AG08395 (cell line): ENCODE measurements around the gene STARD7.

Experiments used
- DNase-seq: peaks from one replicate; pipeline ENCODE4 v3.0.0; 2012; ENCODE audit warnings: mixed read lengths, low spot score

The STARD7 gene

GRCh38 chr2:96197546-96198255 is 10.9 kb downstream of the STARD7 start:
- DNase-seq: no peak

- DNase-seq: peak; percentile 35
Measured at GRCh38 chr2:96195410-96196066, 13.1 kb downstream of the STARD7 start.

- no peak for DNase-seq
Measured at GRCh38 chr2:96191937-96192670, 16.5 kb downstream of the STARD7 start.

GRCh38 chr2:96188821-96189526 is 19.7 kb downstream of the STARD7 start:
- DNase-seq: no peak

- DNase-seq: no peak
Measured at GRCh38 chr2:96186562-96186961, 22.1 kb downstream of the STARD7 start.

GRCh38 chr2:96185516-96185915 is 23.1 kb downstream of the STARD7 start:
- DNase-seq: no peak

GRCh38 chr2:96184989-96185388 is 23.6 kb downstream of the STARD7 start:
- DNase-seq: no peak

GRCh38 chr2:96184188-96184587 is 24.4 kb downstream of the STARD7 start:
- DNase-seq: no peak

- DNase-seq: no peak
Measured at GRCh38 chr2:96181529-96181928, 27.1 kb downstream of the STARD7 start.

GRCh38 chr2:96180521-96180920 is 28.1 kb downstream of the STARD7 start:
- no peak for DNase-seq

GRCh38 chr2:96180002-96180401 is 28.6 kb downstream of the STARD7 start:
- DNase-seq: no peak

- DNase-seq: no peak
Measured at GRCh38 chr2:96176661-96177060, 32.0 kb downstream of the STARD7 start.

- DNase-seq: peak; percentile 71
Measured at GRCh38 chr2:96175951-96176350, 32.7 kb downstream of the STARD7 start.

- peak; percentile 87 for DNase-seq
Measured at GRCh38 chr2:96174251-96175144, 34.1 kb downstream of the STARD7 start.

- DNase-seq: no peak
Measured at GRCh38 chr2:96171831-96172230, 36.8 kb downstream of the STARD7 start.

GRCh38 chr2:96170626-96171025 is 38.0 kb downstream of the STARD7 start:
- DNase-seq: no peak

- no peak for DNase-seq
Measured at GRCh38 chr2:96169868-96170507, 38.6 kb downstream of the STARD7 start.

GRCh38 chr2:96167407-96168013 is 41.1 kb downstream of the STARD7 start:
- no peak for DNase-seq

GRCh38 chr2:96164459-96165184 is 44.0 kb downstream of the STARD7 start:
- no peak for DNase-seq
